Left ventricle myocardium inferior (tissue), 1 donor: ENCODE measurements around the gene TCF7L2. TPM values are rescaled to one million over a fixed set of nuclear protein-coding genes. Genes with fewer than 3 reads are reported as not detected.

Source experiments
- DNase-seq: peaks from one replicate; pipeline ENCODE4 v3.0.0-alpha.2; 2020
- H3K27ac ChIP-seq: fragments of 200-600 bp; replicated peaks from 2 replicates; pipeline ENCODE4 v1.8.0; 2021
- H3K27me3 ChIP-seq: fragments of 200-600 bp; 2 replicates; pipeline ENCODE4 v1.8.0; 2021; ENCODE audit warnings: low read depth
- H3K36me3 ChIP-seq: fragments of 200-600 bp; 2 replicates; pipeline ENCODE4 v1.8.0; 2021
- H3K4me1 ChIP-seq: fragments of 200-600 bp; 2 replicates; pipeline ENCODE4 v1.8.0; 2021
- H3K4me3 ChIP-seq: fragments of 200-600 bp; 2 replicates; pipeline ENCODE4 v1.8.0; 2021; ENCODE audit warnings: mild to moderate bottlenecking, moderate library complexity
- H3K9me3 ChIP-seq: fragments of 200-600 bp; replicated peaks from 2 replicates; pipeline ENCODE4 v1.8.0; 2021
- CTCF ChIP-seq: fragments of 200-600 bp; IDR thresholded peaks from 2 replicates; pipeline ENCODE4 v1.8.0; 2021; ENCODE audit warnings: antibody characterized with exemption, mild to moderate bottlenecking, borderline replicate concordance
- intact Hi-C: fragments of 100-400 bp; cut with micrococcal nuclease; formaldehyde crosslinking; loops from one replicate; pipeline ENCODE4 v1.11.0; 2022
- total RNA-seq: library from RNA; stranded (reverse); fragmentation: NEBNext Ultra II Directional; extraction: Animal tissue kit (Norgen Biotek cat#: 25700); gene quantifications from one replicate; pipeline ENCODE4 v1.2.1, GENCODE V29; 2021
- donor health status: DM: no; HTN: yes; CAD: no; lungs with severe emphysema.

Gene TCF7L2
- total RNA-seq, 1 donor from 2014 or later, result 8.9 TPM

DNA sequence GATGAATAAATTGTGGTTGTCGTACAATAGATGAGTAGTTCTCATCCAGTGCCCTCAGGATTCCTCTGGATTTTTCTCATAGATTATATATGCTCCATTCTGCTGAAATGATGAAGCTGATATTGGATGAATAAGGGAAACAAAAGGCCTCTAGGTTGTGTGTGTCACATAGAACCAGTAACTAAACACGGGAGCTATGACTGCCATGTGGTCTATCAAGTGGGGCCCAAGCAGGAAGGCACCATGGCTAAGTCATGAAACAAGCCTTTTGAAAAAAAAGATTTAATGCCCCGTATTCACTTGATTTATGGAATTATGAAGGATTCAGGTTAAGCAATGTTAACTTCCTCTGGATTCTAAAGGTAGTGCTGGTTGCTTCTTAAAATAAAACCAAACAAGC, 225.1 kb downstream of the TCF7L2 start:
- Histone ChIP-seq H3K27ac (no peak overlapping the region), H3K4me1 (peaks cover 4% of the 10 kb centered on the region), H3K27me3 (no peaks in the 10 kb centered on the region), H3K4me3 (no peak overlapping the region), H3K9me3 (no peaks in the 10 kb centered on the region), H3K36me3 (no peaks in the 10 kb centered on the region)
- intact Hi-C loops, result no loop called here
- DNase-seq, result no peak
- no peak for TF ChIP-seq CTCF

DNA sequence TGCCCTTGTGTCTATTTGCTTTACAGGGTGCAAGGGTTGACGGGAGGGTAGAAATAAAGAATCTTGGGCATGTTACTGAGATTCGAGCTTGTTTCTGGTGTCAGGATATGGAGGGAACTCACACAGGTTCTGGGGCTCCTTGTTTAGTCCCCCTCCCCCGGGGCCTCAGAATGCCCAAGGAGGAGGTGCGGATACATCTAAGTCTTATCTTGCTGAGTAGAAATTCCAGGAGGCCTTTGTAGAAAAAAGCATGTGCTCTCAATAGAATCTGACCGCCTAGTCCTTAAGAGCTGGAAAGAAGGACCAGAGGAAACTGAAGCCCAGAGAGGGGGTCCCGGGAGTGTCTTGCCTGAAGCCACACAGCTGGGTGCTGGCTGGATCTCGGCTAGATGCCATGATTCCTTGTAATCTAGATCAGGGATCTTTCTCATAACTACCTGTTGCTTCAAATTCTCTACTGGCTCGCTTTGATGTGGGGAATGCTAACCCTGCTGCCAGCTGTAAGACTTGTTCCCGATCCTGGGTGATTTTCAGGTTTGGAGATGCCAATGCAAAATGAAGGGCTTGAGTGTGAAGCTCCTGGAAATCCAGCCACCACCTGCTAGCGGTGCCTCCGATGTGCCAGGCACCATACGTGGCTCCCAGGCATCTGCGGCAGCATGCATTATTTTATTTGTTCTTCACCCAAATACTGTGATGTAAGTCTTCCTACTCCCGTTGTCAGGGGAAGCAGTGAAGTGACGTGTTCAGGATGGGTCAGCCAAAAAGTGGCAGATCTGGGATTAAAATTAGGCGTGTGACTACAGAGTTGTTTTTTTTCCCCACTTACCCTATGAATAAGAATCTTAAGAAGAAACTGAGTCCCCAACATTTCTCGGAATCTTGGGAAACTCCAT, 226.0 kb downstream of the TCF7L2 start:
- H3K27me3 ChIP-seq, result no peaks in the 10 kb centered on the region
- no peak for DNase-seq
- no peaks in the 10 kb centered on the region for H3K36me3 ChIP-seq
- intact Hi-C loops, result no loop called here
- H3K27ac ChIP-seq, result peak overlapping the region; percentile 70
- TF ChIP-seq CTCF, result no peak
- peaks cover 8% of the 10 kb centered on the region for H3K4me1 ChIP-seq
- no peaks in the 10 kb centered on the region for H3K9me3 ChIP-seq
- no peak overlapping the region for H3K4me3 ChIP-seq

GRCh38 chr10:113176652-113177155, 226.7 kb downstream of the TCF7L2 start:
- intact Hi-C loops, result no loop called here
- Histone ChIP-seq H3K27ac (peak overlapping the region; percentile 70), H3K9me3 (no peaks in the 10 kb centered on the region), H3K27me3 (no peaks in the 10 kb centered on the region), H3K36me3 (no peaks in the 10 kb centered on the region), H3K4me1 (peaks cover 8% of the 10 kb centered on the region), H3K4me3 (no peak overlapping the region)
- no peak for DNase-seq
- TF ChIP-seq CTCF, result no peak

DNA sequence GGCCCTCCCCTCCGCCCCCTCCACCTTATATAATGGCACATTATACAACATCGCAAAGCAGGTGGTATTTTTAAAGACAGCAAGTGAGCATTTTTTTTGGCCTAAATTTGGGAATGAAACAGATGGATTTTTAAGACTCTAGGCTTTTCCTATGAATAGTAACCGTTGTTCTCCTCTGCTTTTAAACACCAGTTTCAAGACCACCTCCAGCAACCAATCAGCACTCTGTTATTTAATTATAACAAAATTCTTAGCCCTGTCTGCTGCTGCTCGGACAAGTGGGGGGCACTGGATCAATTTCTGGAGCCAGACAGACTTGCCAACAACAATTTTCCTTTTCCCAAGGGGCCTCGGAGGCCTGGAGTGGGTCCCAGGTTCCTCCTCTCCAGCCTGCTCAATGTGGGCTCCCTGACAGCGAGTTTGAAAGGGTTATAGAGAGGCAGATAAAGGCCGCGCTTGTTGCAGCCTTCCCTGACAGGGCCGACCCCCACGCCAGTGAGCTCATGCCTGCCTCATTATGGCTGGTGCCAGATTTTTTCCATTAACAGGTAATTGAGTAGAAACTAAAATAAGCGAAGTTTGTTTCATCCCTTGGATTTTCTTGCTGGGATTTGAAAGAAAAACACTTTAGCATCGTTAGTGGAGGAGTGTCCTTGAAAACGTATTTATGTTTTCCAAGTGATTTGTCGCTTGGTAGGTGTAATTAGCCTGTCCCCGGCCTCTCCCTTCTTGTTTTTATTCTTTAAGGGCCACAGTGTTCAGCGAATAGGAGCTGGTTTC, 227.3 kb downstream of the TCF7L2 start:
- DNase-seq, result peak; percentile 50
- TF ChIP-seq CTCF, result no peak
- H3K4me3 ChIP-seq, result no peak overlapping the region
- intact Hi-C loops, result no loop called here
- no peaks in the 10 kb centered on the region for H3K27me3 ChIP-seq
- peaks cover 8% of the 10 kb centered on the region for H3K4me1 ChIP-seq
- no peaks in the 10 kb centered on the region for H3K36me3 ChIP-seq
- H3K27ac ChIP-seq, result peak overlapping the region; percentile 70
- H3K9me3 ChIP-seq, result no peaks in the 10 kb centered on the region

DNA sequence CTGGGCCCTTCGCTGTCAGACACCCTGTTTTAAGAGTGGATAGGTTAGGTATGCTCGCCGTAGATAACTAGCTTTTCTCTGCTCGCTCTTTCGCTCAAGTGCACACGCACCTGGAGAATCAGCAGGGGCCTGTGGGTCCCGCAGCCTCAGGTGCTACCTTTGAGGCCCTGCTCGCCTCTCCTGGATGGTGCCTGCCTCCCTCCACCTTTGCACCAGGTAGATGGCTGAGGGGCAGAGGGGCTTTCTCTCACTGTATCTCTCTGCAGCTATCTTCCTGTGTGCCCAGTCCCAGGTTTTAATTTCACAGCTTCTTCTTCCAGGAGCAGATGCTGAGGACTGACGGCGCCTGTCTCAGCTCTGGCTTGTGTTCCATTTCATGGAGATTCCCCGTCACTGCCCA, 227.9 kb downstream of the TCF7L2 start:
- DNase-seq, result no peak
- no peaks in the 10 kb centered on the region for H3K9me3 ChIP-seq
- intact Hi-C loops, result no loop called here

More for the DNA sequence above, 227.9 kb downstream of the TCF7L2 start:
- H3K36me3 ChIP-seq, result no peaks in the 10 kb centered on the region
- H3K27ac ChIP-seq, result peak overlapping the region; percentile 70
- H3K27me3 ChIP-seq, result no peaks in the 10 kb centered on the region
- H3K4me1 ChIP-seq, result peaks cover 8% of the 10 kb centered on the region
- no peak overlapping the region for H3K4me3 ChIP-seq
- no peak for TF ChIP-seq CTCF
